IPS DF 6.9 (cell line): ENCODE results near the gene F8A3.
"Not testable (repeated sequence)": the region's sequence is repeated elsewhere in the genome, so short reads cannot be mapped to it uniquely, and the experiment has no call there.

Experiments used
- DNase-seq: peaks from one replicate; pipeline ENCODE4 v3.0.0-alpha.2; 2013; ENCODE audit warnings: low read depth, low spot score
- H3K27ac ChIP-seq: one replicate; pipeline ENCODE4 v1.5.1; 2013; ENCODE audit warnings: low read length, control low read depth
- H3K27me3 ChIP-seq: 2 replicates; pipeline ENCODE4 v1.6.1; 2013; ENCODE audit warnings: mild to moderate bottlenecking, low read length; ENCODE audit not compliant: control insufficient read depth, insufficient read depth
- H3K36me3 ChIP-seq: 2 replicates; pipeline ENCODE4 v1.6.1; 2013; ENCODE audit warnings: low read length; ENCODE audit not compliant: control insufficient read depth, insufficient read depth
- H3K4me1 ChIP-seq: 2 replicates; pipeline ENCODE4 v1.6.1; 2013; ENCODE audit warnings: low read length; ENCODE audit not compliant: control insufficient read depth, insufficient read depth
- H3K4me3 ChIP-seq: 2 replicates; pipeline ENCODE4 v1.5.1; 2013; ENCODE audit warnings: mild to moderate bottlenecking, low read length
- H3K9me3 ChIP-seq: 2 replicates; pipeline ENCODE4 v1.6.1; 2013; ENCODE audit warnings: low read length, inconsistent platforms; ENCODE audit not compliant: control insufficient read depth, insufficient read depth
- WGBS: extraction: QIAGEN DNeasy Blood & Tissue Kit; methylation state at CpG from one replicate; pipeline ENCODE4 v1.1.7; 2013; ENCODE audit warnings: mixed read lengths, missing lambda C conversion rate; ENCODE audit not compliant: insufficient read length, insufficient coverage; 5-methylcytosine and 5-hydroxymethylcytosine counted together

F8A3 gene

GRCh38 chrX:155458471-155458870, at the start of gene F8A3:
Gene F8A3, minus strand, starts transcription at chrX:155458620. Its CDS starts 20 bp downstream, at chrX:155458600.
- H3K4me1 ChIP-seq, DNase-seq, H3K9me3 ChIP-seq, H3K36me3 ChIP-seq, H3K27me3 ChIP-seq, H3K4me3 ChIP-seq, H3K27ac ChIP-seq: not testable (repeated sequence)
- WGBS = no CpG with 5 or more reads among the region's 51 CpGs

GRCh38 chrX:155505296-155505695, 46.9 kb upstream of the F8A3 start:
- Histone ChIP-seq H3K4me3 (no peak overlapping the region), H3K36me3 (no peaks in the 10 kb centered on the region), H3K27me3 (no peaks in the 10 kb centered on the region), H3K9me3 (no peaks in the 10 kb centered on the region), H3K4me1 (no peaks in the 10 kb centered on the region), H3K27ac (no peak overlapping the region)
- no peak for DNase-seq

- not testable (repeated sequence) for DNase-seq
- no CpG with 5 or more reads among the region's 2 CpGs for WGBS
These were observed 36.7 kb upstream of the F8A3 start for GRCh38 chrX:155495134-155495533.

DNA sequence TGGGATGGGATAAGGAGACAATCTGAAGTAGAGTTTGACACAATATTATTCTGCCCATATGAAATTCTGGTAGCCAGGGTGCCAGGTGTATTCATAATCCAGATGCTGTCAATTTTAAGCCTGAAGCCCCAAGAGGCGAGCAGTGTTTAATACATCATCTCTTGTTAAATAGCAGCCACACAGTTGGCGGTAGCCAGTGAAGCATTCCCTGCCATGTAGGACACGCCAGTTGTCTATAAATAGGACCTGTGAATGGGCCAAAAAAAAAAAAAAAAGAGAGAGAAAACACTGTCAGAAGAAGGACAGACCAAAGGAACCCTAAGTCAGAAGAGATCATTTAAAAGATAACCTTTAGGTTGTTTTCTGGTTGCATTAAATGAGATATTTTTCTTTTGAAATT, 33.0 kb upstream of the F8A3 start:
- not testable (repeated sequence) for H3K27ac ChIP-seq, H3K9me3 ChIP-seq, H3K27me3 ChIP-seq, DNase-seq, H3K4me1 ChIP-seq, H3K4me3 ChIP-seq, H3K36me3 ChIP-seq
- WGBS = no CpG with 5 or more reads among the region's 3 CpGs

More at GRCh38 chrX:155495134-155495533, 36.7 kb upstream of the F8A3 start:
- not testable (repeated sequence) for H3K27me3 ChIP-seq, H3K4me1 ChIP-seq, H3K36me3 ChIP-seq, H3K27ac ChIP-seq, H3K4me3 ChIP-seq, H3K9me3 ChIP-seq

- not testable (repeated sequence) for H3K27me3 ChIP-seq, H3K9me3 ChIP-seq, H3K4me3 ChIP-seq, H3K4me1 ChIP-seq, H3K36me3 ChIP-seq, H3K27ac ChIP-seq, DNase-seq
- WGBS = no CpG with 5 or more reads among the region's 7 CpGs
These were observed 18.7 kb upstream of the F8A3 start for GRCh38 chrX:155477136-155477535.

DNA sequence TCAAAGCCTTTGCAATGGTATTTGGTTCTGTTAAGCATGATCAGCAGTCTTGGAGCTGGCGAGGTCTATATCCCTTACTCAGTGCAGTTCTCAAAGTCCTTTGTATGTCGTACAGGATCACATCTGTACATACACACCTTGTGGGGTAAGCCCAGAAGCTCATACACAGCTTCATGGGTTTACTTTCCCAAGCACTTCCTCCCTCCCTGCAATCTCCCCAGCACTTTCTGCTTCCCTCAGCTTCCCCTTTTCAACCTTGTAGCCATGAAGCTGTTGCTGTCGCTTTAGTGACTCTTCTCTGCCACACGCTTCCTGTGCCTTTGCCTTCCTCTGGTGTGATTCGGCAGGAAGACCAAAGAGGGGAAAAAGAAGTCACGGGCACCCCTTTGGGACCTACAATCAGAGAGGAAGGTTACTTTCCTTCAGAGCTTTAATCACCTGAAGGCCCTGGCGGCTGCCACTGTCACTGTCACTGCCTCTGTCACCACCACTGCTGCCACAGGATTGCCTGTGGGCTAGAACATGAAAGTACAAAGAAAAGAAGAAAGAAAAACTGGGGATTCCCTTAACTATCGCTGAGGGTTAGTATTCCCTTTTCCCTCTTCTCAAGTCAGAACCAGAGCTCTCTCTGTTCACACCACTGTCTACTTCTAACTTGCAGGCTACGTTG, 8.0 kb upstream of the F8A3 start:
- not testable (repeated sequence) for H3K9me3 ChIP-seq, DNase-seq, H3K27me3 ChIP-seq, H3K27ac ChIP-seq, H3K4me3 ChIP-seq, H3K4me1 ChIP-seq, H3K36me3 ChIP-seq
- WGBS = no CpG with 5 or more reads among the region's 9 CpGs

DNA sequence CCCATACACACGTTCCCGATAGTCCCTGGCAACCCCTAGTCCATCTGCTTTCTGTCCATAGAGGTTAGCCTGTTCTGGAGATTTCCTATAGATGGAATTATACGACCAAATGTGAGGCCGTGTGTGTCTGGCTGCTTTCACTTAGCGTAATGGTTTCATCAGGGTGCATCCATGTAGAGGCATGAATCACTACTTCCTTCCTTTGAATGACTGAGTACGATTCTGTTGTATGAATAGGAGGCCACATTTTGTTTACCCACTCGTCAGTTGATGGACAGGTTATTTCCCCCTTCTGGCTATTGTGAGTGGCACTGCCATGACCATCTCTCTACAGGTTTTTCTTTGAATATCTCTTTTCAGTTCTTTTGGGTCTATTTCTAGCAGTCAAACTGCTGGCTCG, 2.1 kb upstream of the F8A3 start:
- H3K27ac ChIP-seq, H3K4me1 ChIP-seq, H3K27me3 ChIP-seq, H3K36me3 ChIP-seq, DNase-seq, H3K9me3 ChIP-seq, H3K4me3 ChIP-seq: not testable (repeated sequence)
- no CpG with 5 or more reads among the region's 8 CpGs for WGBS

DNA sequence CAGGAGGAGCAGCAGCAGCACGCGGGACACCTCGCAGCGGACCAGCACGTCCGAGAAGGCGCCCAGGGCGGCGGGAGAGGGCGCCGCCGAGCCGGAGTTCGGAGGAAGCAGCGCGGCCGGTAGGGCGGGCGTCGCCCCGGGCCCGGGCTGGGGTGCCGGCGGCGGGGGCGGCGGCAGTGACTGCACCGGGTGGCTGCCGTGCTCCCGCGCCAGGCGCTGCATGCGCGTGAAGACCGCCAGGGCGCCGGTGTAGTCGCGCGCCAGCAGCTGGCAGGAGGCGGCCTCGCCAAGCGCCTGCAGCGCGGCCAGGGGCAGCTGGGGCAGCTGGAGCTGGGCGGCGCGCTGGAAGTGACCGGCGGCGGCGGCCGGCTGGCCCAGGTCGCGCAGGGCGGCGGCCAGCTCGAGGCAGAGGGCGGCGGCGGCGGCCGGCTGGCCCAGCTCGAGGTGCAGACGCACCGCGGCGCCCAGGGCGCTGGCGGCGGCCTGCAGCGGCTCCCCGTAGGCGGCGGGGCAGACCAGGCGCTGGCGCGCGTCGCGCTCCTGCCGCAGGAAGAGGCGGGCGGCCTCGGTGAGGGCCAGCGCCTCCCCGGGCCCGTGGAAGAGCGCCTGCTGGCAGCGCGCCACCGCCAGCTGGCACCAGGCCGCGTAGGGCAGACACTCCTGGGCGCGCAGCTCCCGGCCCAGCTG, 516 bp downstream of the F8A3 start:
- not testable (repeated sequence) for H3K27ac ChIP-seq, H3K36me3 ChIP-seq, H3K9me3 ChIP-seq, H3K4me1 ChIP-seq, DNase-seq, H3K4me3 ChIP-seq, H3K27me3 ChIP-seq
- WGBS = no CpG with 5 or more reads among the region's 97 CpGs

DNA sequence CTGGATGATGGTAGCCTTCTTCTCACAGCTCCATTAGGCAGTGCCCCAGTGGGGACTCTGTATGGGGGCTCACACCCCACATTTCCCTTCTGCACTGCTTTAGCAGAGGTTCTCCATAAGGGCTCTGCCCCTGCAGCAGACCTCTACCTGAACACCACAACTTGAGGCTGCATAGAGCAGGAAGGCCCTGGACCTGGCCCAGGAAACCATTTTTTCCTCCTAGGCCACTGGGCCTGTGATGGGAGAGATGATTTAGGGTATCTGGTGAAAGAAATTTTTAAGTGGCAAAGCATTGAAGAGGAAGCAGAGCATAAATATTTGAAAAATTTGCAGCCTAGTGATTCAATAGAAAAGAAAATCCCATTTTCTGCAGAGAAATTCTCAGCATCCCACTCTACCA, 17.3 kb downstream of the F8A3 start:
- no peak for DNase-seq
- H3K36me3 ChIP-seq = no peaks in the 10 kb centered on the region
- no peak overlapping the region for H3K4me3 ChIP-seq
- no peak overlapping the region for H3K27ac ChIP-seq
- H3K4me1 ChIP-seq = no peaks in the 10 kb centered on the region
- peaks cover 1% of the 10 kb centered on the region; the same call in 1 of the 2 replicates for H3K9me3 ChIP-seq
- no peaks in the 10 kb centered on the region for H3K27me3 ChIP-seq

- Histone ChIP-seq H3K4me3 (no peak overlapping the region), H3K27ac (no peak overlapping the region), H3K36me3 (no peaks in the 10 kb centered on the region), H3K4me1 (no peaks in the 10 kb centered on the region), H3K27me3 (no peaks in the 10 kb centered on the region), H3K9me3 (peaks cover 1% of the 10 kb centered on the region; the same call in 1 of the 2 replicates)
- no peak for DNase-seq
- no CpG with 5 or more reads among the region's 2 CpGs for WGBS
These were observed 22.7 kb downstream of the F8A3 start for GRCh38 chrX:155435744-155436112.
